HL-60/S4 treated with phorbol 12-myristate 13-acetate at 8.2 ng/mL for 4 days and 3 days (cell line): Measurements from ENCODE around the gene HFE.
"Not testable (repeated sequence)": the region's sequence is repeated elsewhere in the genome, so short reads cannot be mapped to it uniquely, and the experiment has no call there.

Experiments used
- in situ Hi-C: fragments of 300-500 bp; cut with MboI; formaldehyde crosslinking; loops from 2 replicates; pipeline ENCODE4 v1.15.0; 2022; ENCODE audit warnings: low sequenced_read_pairs

The HFE gene

GRCh38 chr6:26058477-26059033 lies 28.7 kb upstream of the HFE start:
- in situ Hi-C loops, result not testable (repeated sequence)

DNA sequence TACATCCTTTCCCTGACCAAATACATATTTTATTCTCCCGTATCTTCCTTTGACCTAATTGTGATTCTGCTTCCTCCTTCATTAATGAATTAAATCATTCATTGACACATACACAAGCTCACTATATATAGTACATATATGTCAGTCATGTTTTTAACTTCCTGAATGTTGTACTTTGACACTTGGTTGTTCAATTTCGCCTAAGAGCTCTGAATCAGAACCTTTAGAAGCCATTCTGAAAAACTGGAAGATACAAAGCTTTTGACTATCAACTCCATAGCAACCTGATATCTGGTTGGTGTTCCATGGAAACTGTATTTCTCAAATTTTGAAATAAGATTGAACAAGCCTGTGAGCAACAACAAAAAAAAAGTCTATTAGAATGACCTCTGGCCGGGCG lies 27.3 kb upstream of the HFE start:
- in situ Hi-C loops, result no loop called here

DNA sequence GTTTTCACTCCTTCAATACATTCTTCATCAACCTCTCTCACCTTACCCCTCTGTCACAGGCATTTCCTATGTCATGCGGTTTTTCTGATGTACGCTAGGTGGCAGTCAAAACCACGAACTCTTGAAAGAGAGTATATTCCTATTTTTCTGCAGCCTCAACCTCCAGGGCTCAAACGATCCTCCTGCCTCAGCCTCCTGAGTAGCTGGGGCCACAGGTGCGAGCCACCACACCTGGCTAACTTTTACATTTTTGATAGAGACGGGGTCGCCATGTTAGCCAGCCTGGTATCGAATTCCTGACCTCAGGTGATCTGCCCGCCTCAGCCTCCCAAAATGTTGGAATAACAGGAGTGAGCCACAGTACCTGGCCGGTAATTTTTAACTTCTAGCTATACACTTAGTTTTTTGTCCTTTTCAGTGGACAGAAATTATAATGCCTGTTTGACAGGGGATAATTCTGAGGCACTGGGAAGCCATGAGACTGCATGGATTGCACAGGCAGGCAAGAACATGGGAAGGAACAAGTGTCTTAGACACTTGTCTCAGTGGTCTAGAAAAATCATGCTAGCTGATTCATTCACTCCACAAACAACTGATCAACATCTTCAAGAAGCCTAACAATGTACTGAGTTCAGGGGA lies 22.5 kb upstream of the HFE start:
- in situ Hi-C loops, result no loop called here

DNA sequence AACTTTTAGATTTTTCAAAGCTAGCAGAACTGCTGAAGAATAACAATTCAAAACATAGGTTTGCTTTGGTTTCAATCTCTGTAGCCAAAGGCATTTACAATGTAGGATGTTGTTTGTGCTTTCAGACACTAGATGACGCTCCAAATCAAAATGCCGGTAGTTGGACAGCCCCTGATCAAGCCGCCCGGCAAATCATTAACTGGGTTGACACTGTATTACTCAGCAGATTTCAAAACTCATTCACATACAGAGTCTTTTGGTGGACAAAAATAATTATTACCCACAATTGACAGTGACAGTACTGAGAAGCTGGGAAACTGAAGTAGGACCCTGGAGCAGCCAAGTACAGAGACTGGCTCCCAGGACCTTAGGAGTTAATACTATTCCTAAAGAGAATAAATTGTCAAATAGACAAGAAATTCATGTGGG lies 21.3 kb upstream of the HFE start:
- in situ Hi-C loops, result no loop called here

DNA sequence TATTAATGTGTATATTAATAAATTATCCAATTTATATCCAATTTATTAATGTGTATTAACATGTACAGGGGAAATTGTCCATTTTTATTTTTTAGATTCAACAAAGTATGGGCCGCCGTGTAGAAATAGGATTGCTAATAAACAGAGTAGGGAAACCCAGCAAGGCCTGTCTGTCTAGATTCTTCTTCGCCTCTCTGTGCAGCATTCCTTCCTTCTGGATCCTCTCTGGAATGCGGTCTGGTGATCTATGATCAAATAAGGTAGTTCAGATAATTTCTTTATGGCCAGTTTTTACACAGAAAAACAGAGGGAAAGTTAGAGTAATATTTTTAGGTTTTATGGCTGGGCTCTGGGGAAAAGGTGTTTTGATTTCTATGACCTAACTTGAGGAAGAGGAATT lies 19.9 kb upstream of the HFE start:
- in situ Hi-C loops, result no loop called here

DNA sequence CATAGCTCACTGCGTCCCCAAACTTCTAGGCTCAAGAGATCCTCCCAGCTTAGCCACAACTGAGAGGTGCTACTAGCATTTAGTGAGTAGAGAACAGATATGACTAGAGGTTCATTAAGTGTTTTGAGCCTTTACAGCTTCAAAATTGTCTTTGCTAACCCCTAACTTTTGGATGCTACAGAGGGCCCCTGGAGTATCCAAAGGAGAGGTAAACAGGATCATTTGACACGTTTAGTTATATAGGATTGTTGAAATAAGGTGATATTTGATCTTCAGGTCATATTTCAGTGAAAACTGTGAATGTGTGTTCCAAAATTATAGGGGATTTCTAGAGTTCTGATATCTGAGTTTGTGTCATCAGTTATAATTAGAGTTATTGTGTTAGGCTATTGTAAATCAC lies 19.2 kb upstream of the HFE start:
- in situ Hi-C loops, result no loop called here

GRCh38 chr6:26071135-26071534 lies 16.1 kb upstream of the HFE start:
- in situ Hi-C loops, result no loop called here

DNA sequence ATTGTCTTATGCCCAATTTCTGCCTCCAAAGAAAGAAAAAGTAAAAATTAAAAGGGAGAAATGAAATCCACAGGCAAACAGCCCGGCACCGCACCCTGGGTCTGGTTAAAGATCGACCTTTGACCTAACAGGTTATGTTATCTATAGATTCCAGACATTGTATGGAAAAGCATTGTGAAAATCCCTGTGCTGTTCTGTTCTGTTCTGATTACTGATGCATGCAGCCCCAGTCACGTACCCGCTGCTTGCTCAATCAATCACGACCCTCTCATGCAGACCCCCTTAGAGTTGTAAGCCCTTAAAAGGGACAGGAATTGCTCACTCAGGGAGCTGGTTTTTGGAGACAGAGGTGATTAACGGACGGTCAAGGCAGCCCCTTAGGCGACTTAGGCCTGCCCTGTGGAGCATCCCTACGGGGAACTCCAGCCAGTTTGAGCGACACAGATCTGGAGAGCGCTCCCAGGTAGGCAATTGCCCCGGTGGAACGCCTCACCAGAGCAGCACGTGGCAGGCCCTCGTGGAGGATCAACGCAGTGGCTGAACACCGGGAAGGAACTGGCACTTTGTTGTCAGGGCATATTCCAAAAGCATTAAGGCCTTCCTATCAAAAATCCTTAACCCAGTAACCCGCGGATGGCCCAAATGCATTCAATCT lies 12.0 kb upstream of the HFE start:
- in situ Hi-C loops, result no loop called here

GRCh38 chr6:26078066-26078465 lies 9.2 kb upstream of the HFE start:
- in situ Hi-C loops, result not testable (repeated sequence)

DNA sequence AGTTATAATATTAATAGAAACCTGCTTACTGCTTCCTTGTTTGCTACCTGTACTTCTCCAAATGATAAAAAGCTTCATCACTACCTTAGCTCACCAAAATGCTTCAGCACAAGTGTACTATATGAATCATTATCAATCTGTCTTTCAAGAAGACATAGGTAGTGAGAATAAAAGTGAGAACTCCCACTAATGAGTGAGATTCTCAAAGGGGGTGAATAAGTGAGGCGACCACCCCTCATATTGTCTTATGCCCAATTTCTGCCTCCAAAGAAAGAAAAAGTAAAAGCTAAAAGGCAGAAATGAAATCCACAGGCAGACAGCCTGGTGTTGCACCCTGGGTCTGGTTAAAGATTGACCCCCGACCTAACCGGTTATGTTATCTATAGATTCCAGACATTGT lies 6.1 kb upstream of the HFE start:
- in situ Hi-C loops, result not testable (repeated sequence)

DNA sequence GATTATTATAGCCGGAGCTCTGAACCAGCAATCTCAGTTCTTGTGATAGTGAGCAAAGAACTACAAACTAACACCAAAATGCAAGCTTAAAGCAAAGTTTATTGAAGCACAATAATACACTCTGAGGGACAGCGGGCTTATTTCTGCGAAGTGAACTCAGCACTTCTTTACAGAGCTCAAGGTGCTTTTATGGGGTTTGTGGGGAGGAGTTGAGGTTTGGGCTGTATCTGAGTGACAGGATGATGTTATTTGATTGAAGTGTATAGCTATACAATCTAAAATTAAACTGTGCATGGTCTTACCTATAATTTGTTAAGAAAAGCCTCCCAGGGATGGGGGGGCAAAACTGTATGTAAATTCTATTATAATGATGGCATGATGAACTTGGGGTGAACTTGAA lies 1.0 kb upstream of the HFE start:
- in situ Hi-C loops, result no loop called here

- in situ Hi-C loops, result no loop called here
These were observed 1.1 kb downstream of the HFE start for GRCh38 chr6:26088344-26088743.

GRCh38 chr6:26089272-26089671 lies 2.0 kb downstream of the HFE start:
- in situ Hi-C loops, result no loop called here

GRCh38 chr6:26092443-26092842 lies 5.2 kb downstream of the HFE start:
- in situ Hi-C loops, result no loop called here

- in situ Hi-C loops, result no loop called here
These were observed 6.8 kb downstream of the HFE start for GRCh38 chr6:26094036-26094435.

DNA sequence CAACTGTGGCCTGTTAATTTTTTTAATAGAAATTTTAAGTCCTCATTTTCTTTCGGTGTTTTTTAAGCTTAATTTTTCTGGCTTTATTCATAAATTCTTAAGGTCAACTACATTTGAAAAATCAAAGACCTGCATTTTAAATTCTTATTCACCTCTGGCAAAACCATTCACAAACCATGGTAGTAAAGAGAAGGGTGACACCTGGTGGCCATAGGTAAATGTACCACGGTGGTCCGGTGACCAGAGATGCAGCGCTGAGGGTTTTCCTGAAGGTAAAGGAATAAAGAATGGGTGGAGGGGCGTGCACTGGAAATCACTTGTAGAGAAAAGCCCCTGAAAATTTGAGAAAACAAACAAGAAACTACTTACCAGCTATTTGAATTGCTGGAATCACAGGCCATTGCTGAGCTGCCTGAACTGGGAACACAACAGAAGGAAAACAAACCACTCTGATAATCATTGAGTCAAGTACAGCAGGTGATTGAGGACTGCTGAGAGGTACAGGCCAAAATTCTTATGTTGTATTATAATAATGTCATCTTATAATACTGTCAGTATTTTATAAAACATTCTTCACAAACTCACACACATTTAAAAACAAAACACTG lies 10.1 kb downstream of the HFE start:
- in situ Hi-C loops, result no loop called here

GRCh38 chr6:26103141-26103769 lies 16.0 kb downstream of the HFE start:
- in situ Hi-C loops, result no loop called here

DNA sequence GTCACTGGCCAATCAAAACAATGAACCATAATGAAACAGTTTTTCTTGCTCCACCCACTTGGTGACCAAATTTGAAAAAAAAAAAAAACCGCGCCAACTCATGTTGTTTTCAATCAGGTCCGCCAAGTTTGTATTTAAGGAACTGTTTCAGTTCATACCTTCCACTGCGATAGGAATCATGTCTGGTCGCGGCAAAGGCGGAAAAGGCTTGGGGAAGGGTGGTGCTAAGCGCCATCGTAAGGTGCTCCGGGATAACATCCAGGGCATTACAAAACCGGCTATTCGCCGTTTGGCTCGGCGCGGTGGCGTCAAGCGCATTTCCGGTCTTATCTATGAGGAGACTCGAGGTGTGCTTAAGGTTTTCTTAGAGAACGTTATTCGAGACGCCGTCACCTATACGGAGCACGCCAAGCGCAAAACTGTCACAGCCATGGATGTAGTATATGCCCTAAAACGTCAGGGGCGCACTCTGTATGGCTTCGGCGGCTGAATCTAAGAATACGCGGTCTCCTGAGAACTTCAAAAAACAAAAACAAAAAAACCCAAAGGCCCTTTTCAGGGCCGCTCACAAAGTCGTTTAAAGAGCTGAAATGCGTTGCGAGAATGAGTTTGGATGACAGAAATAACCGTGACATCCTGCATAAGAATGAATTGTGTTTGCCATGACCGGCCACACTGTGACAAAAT lies 16.7 kb downstream of the HFE start:
- in situ Hi-C loops, result no loop called here

GRCh38 chr6:26104457-26105108 lies 17.4 kb downstream of the HFE start:
- in situ Hi-C loops, result no loop called here

DNA sequence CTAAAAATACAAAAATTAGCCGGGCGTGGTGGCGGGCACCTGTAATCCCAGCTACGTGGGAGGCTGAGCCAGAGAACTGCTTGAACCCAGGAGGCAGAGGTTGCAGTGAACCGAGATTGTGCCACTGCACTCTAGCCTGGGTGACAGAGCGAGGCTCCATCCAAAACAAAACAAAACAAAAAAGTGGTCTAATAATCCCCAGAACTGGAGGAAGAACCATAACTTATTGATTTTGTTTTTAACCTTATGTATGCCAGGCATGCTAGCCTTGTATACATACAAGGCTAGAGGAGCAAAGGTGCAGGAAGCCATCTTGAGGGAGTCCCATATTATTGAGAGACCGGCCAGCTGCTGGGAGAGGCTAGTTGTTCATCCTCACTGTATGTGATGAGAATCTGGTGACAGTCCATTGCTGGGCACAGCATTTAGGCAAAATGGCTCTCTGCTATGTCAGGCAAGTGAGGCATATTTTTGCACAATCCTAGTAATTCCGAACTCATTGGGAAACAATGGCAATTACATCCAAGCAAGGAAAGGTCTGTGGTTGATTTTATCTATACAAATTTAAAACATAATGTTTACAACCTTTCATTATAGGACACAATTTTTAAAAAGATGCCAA lies 18.0 kb downstream of the HFE start:
- in situ Hi-C loops, result no loop called here
